HFF-Myc (cell line): Measurements from ENCODE around the gene RPS6KA5.

Experiments
- DNase-seq: peaks from one replicate; pipeline ENCODE4 v3.0.0-alpha.2; 2011; ENCODE audit warnings: low read depth; ENCODE audit errors: extremely low read depth
- H3K4me3 ChIP-seq: replicated peaks from 2 replicates; pipeline ENCODE4 v1.5.1; 2011; ENCODE audit warnings: low read depth, mild to moderate bottlenecking, control low read depth, low read length
- CTCF ChIP-seq: IDR thresholded peaks from 2 replicates; pipeline ENCODE4 v1.5.1; 2012; ENCODE audit warnings: mild to moderate bottlenecking, low read depth, low read length, control low read depth; ENCODE audit errors: missing control alignments

RPS6KA5 gene

GRCh38 chr14:91067186-91067585, 6.7 kb upstream of the RPS6KA5 start:
- H3K4me3 ChIP-seq, result no peak overlapping the region
- TF ChIP-seq CTCF, result no peak
- no peak for DNase-seq

- DNase-seq, result no peak
- no peak overlapping the region for H3K4me3 ChIP-seq
- no peak for TF ChIP-seq CTCF
Observed at GRCh38 chr14:91065266-91065665, 4.8 kb upstream of the RPS6KA5 start.

GRCh38 chr14:91063119-91063518, 2.7 kb upstream of the RPS6KA5 start:
- no peak overlapping the region for H3K4me3 ChIP-seq
- no peak for DNase-seq
- TF ChIP-seq CTCF, result no peak

GRCh38 chr14:91062600-91062999, 2.2 kb upstream of the RPS6KA5 start:
- TF ChIP-seq CTCF, result no peak
- DNase-seq, result no peak
- H3K4me3 ChIP-seq, result no peak overlapping the region

- DNase-seq, result no peak
- no peak for TF ChIP-seq CTCF
- H3K4me3 ChIP-seq, result peak overlapping the region; percentile 65
Observed at GRCh38 chr14:91061056-91061887, 831 bp upstream of the RPS6KA5 start.

- peak overlapping the region; percentile 65 for H3K4me3 ChIP-seq
- DNase-seq, result no peak
- no peak for TF ChIP-seq CTCF
Observed at GRCh38 chr14:91059576-91060350, 678 bp downstream of the RPS6KA5 start.
